ENCODE data around the gene PIK3R4. TPM values are rescaled to one million over a fixed set of nuclear protein-coding genes. Genes with fewer than 3 reads are reported as not detected.

PIK3R4 gene
- total RNA-seq, 1 experiment from 2014 or later: 31.9 TPM

DNA sequence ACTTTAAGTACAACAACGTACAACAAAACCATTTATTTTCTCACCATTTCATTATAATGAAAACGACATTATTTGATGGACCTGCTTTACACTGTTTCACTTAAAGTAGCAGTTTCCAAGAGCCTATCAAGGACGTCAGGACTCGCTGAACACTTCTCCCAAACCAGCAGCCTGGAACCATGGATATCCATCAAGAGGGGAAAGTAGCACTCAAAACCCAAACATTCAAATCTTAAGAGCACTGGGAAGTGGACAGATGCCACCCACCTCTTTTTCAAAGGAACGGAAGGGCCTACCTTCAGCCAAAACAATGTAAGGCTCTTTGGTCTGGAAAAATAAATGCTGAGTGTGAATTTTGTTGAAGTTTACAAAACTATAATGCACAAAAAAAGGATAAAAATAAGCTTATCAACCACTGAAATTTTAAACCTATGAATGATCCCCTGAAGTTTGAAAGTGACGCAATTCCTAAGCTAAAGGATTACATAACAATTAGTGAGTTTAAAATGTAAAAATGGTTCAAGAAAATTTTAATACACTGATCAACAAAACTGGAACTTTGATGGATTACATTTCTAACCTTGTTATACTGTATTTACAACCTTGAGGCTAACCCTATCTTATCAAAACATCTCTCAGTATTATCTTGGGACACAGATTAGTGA lies 4.6 kb downstream of the PIK3R4 start:
- ChIA-PET POLR2A (ENCODE audit: low non-redundant PET) (no interaction called here), CTCF (no interaction called here)
- no TSS peak for BruUV-seq (replicated peaks)
- Histone ChIP-seq H3K27ac (ENCODE audit: low read depth, low read length, poor library complexity, severe bottlenecking) (no peak overlapping the region), H3K4me3 (ENCODE audit: low read depth, low read length, poor library complexity, severe bottlenecking) (no peak overlapping the region), H3K36me3 (ENCODE audit: insufficient read depth, low read length, poor library complexity, severe bottlenecking) (peaks cover 7% of the 10 kb centered on the region), H3K27me3 (replicated peaks; ENCODE audit: insufficient read depth, low read depth, low read length, poor library complexity) (no peaks in the 10 kb centered on the region), H3K9me3 (ENCODE audit: low read depth, low read length, poor library complexity, severe bottlenecking) (no peaks in the 10 kb centered on the region), H3K4me1 (ENCODE audit: insufficient read depth, low read length, poor library complexity, severe bottlenecking) (peaks cover 13% of the 10 kb centered on the region)
- intact Hi-C loops (cut with micrococcal nuclease; ENCODE audit: unreplicated experiment): no loop called here
- no peak for DNase-seq (ENCODE audit: low spot score)
- no peak for TF ChIP-seq EZH2 (IDR thresholded peaks at IDR 0.05; ENCODE audit: borderline replicate concordance, low read depth, low read length, poor library complexity, severe bottlenecking)
- TF ChIP-seq, protein P1, sequence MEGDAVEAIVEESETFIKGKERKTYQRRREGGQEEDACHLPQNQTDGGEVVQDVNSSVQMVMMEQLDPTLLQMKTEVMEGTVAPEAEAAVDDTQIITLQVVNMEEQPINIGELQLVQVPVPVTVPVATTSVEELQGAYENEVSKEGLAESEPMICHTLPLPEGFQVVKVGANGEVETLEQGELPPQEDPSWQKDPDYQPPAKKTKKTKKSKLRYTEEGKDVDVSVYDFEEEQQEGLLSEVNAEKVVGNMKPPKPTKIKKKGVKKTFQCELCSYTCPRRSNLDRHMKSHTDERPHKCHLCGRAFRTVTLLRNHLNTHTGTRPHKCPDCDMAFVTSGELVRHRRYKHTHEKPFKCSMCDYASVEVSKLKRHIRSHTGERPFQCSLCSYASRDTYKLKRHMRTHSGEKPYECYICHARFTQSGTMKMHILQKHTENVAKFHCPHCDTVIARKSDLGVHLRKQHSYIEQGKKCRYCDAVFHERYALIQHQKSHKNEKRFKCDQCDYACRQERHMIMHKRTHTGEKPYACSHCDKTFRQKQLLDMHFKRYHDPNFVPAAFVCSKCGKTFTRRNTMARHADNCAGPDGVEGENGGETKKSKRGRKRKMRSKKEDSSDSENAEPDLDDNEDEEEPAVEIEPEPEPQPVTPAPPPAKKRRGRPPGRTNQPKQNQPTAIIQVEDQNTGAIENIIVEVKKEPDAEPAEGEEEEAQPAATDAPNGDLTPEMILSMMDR (conservative IDR thresholded peaks at IDR 0.05; ENCODE audit: low read depth, low read length): no peak

DNA sequence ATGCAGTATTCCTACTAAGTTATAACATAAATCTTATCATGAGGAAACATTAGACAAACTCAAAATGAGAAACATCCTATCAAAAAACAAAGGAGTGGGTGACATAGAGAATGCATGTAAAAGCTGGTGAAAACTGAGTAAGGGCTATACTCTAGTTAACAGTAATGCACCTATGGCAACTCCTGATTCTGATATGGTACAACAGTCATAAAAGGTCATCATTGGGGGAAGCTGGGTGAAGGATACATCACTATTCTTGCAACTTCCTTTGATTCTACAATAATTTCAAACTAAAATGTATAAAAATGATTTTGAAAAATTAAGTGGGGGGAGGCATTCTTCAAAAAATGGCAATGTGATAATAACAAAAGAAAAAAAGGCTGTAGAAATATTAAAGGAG lies 6.8 kb downstream of the PIK3R4 start:
- no peaks in the 10 kb centered on the region for H3K9me3 ChIP-seq (ENCODE audit: low read depth, low read length, poor library complexity, severe bottlenecking)
- no TSS peak for BruUV-seq (replicated peaks)
- peaks cover 9% of the 10 kb centered on the region for H3K4me1 ChIP-seq (ENCODE audit: insufficient read depth, low read length, poor library complexity, severe bottlenecking)
- no peaks in the 10 kb centered on the region for H3K27me3 ChIP-seq (replicated peaks; ENCODE audit: insufficient read depth, low read depth, low read length, poor library complexity)
- no peak for DNase-seq (ENCODE audit: low spot score)
- H3K27ac ChIP-seq (ENCODE audit: low read depth, low read length, poor library complexity, severe bottlenecking): no peak overlapping the region
- CTCF ChIA-PET: no interaction called here
- peaks cover 7% of the 10 kb centered on the region for H3K36me3 ChIP-seq (ENCODE audit: insufficient read depth, low read length, poor library complexity, severe bottlenecking)
- no peak overlapping the region for H3K4me3 ChIP-seq (ENCODE audit: low read depth, low read length, poor library complexity, severe bottlenecking)
- POLR2A ChIA-PET (ENCODE audit: low non-redundant PET): no interaction called here
- no peak for TF ChIP-seq EZH2 (IDR thresholded peaks at IDR 0.05; ENCODE audit: borderline replicate concordance, low read depth, low read length, poor library complexity, severe bottlenecking)
- TF ChIP-seq, protein P1 (conservative IDR thresholded peaks at IDR 0.05; ENCODE audit: low read depth, low read length): no peak
- intact Hi-C loops (cut with micrococcal nuclease; ENCODE audit: unreplicated experiment): no loop called here

DNA sequence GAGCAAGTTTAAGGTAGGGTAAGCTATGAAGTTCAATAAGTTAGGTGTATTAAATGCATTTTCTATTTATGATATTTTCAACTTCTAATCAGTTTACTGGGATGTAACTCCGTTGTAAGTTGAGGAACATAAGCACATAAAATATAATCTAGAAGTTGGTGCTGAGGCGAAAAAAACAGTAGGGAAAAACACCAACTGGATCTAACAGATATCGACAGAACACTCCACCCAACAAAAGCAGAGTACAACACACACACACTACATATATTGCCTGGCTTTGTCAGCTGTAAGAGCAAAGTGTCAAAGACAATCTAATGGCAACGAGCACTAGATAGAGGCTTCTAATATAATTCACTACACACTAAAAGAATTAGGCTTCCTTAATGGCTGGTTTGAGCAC lies 8.4 kb downstream of the PIK3R4 start:
- ChIA-PET POLR2A (ENCODE audit: low non-redundant PET) (no interaction called here), CTCF (no interaction called here)
- intact Hi-C loops (cut with micrococcal nuclease; ENCODE audit: unreplicated experiment): no loop called here
- Histone ChIP-seq H3K4me3 (ENCODE audit: low read depth, low read length, poor library complexity, severe bottlenecking) (no peak overlapping the region), H3K36me3 (ENCODE audit: insufficient read depth, low read length, poor library complexity, severe bottlenecking) (peaks cover 9% of the 10 kb centered on the region), H3K4me1 (ENCODE audit: insufficient read depth, low read length, poor library complexity, severe bottlenecking) (no peaks in the 10 kb centered on the region), H3K9me3 (ENCODE audit: low read depth, low read length, poor library complexity, severe bottlenecking) (no peaks in the 10 kb centered on the region), H3K27ac (ENCODE audit: low read depth, low read length, poor library complexity, severe bottlenecking) (no peak overlapping the region), H3K27me3 (replicated peaks; ENCODE audit: insufficient read depth, low read depth, low read length, poor library complexity) (no peaks in the 10 kb centered on the region)
- no peak for TF ChIP-seq EZH2 (IDR thresholded peaks at IDR 0.05; ENCODE audit: borderline replicate concordance, low read depth, low read length, poor library complexity, severe bottlenecking)
- TF ChIP-seq, protein P1 (conservative IDR thresholded peaks at IDR 0.05; ENCODE audit: low read depth, low read length): no peak
- no TSS peak for BruUV-seq (replicated peaks)
- DNase-seq (ENCODE audit: low spot score): no peak
